Fibroblast of lung (primary cell): Measurements from ENCODE around the gene HUS1B. TPM values are rescaled to one million over a fixed set of nuclear protein-coding genes. Genes with fewer than 3 reads are reported as not detected.

Experiments
- DNase-seq, 2 donors: peaks; one replicate each; pipeline versions ENCODE4 v3.0.0 to v3.0.0-alpha.2; 2010; ENCODE audit warnings: low read depth in 2 of 2
- H2AFZ ChIP-seq: 2 replicates; pipeline ENCODE4 v1.5.1; 2012; ENCODE audit warnings: low read length, control low read depth, inconsistent platforms
- H3K27ac ChIP-seq: 2 replicates; pipeline ENCODE4 v1.5.1; 2011; ENCODE audit warnings: low read length, control low read depth; ENCODE audit not compliant: insufficient read depth
- H3K27me3 ChIP-seq: 2 replicates; pipeline ENCODE4 v1.5.1; 2011; ENCODE audit warnings: mild to moderate bottlenecking, low read length; ENCODE audit not compliant: control insufficient read depth, insufficient read depth
- H3K36me3 ChIP-seq: 2 replicates; pipeline ENCODE4 v1.5.1; 2011; ENCODE audit warnings: low read length; ENCODE audit not compliant: control insufficient read depth, insufficient read depth
- H3K4me1 ChIP-seq: 2 replicates; pipeline ENCODE4 v1.5.1; 2011; ENCODE audit warnings: low read length; ENCODE audit not compliant: control insufficient read depth, insufficient read depth; ENCODE audit errors: extremely low read depth
- H3K4me2 ChIP-seq: 2 replicates; pipeline ENCODE4 v1.5.1; 2011; ENCODE audit warnings: low read length, control low read depth; ENCODE audit not compliant: insufficient read depth; ENCODE audit errors: extremely low read depth
- H3K4me3 ChIP-seq, 4 experiments: fragments of 200-600 bp in 1 of 4; sonication (generic) in 1 of 4; replicated peaks in 1 of 4; 2 replicates each; pipeline ENCODE4 v1.5.1; 2011 to 2016; ENCODE audit warnings: low read length in 4 of 4, low read depth in 3 of 4, mild to moderate bottlenecking in 3 of 4, control low read depth in 2 of 4, inconsistent platforms in 1 of 4, mixed read lengths in 1 of 4; ENCODE audit not compliant: insufficient read depth in 1 of 4; ENCODE audit errors: control extremely low read depth in 1 of 4
- H3K79me2 ChIP-seq: 2 replicates; pipeline ENCODE4 v1.5.1; 2012; ENCODE audit warnings: mild to moderate bottlenecking, low read length, inconsistent platforms; ENCODE audit not compliant: control insufficient read depth, insufficient read depth
- H3K9ac ChIP-seq: 2 replicates; pipeline ENCODE4 v1.5.1; 2011; ENCODE audit warnings: mild to moderate bottlenecking, low read length, control low read depth; ENCODE audit not compliant: insufficient read depth
- H3K9me3 ChIP-seq: 2 replicates; pipeline ENCODE4 v1.5.1; 2012; ENCODE audit warnings: low read depth, low read length; ENCODE audit not compliant: control insufficient read depth, insufficient read depth
- H4K20me1 ChIP-seq: 2 replicates; pipeline ENCODE4 v1.5.1; 2011; ENCODE audit warnings: low read length; ENCODE audit not compliant: control insufficient read depth, insufficient read depth; ENCODE audit errors: extremely low read depth
- EZH2 ChIP-seq: IDR thresholded peaks from 2 replicates; pipeline ENCODE4 v1.5.1; 2012; ENCODE audit warnings: low read length, control low read depth, mild to moderate bottlenecking; ENCODE audit errors: missing control alignments
- polyA plus RNA-seq, 2 donors: library from polyadenylated mRNA; depleted of rRNA in 1 of 2; stranded (reverse) in 1 of 2; unstranded in 1 of 2; fragments of >200 nt; gene quantifications; 2 replicates each; pipeline ENCODE4 v1.2.1, GENCODE V29; 2011 to 2012; ENCODE audit warnings: missing spikeins in 1 of 2
- total RNA-seq: library from RNA; depleted of rRNA; stranded (reverse); fragments of >200 nt; gene quantifications from 2 replicates; pipeline ENCODE4 v1.2.1, GENCODE V29; 2014
- TF ChIP-seq, protein P1 (sequence below), 2 donors: IDR thresholded peaks in 1 of 2; conservative IDR thresholded peaks in 1 of 2; 1 replicate in 1 of 2; 2 replicates in 1 of 2; pipeline ENCODE4 v1.5.1; 2011 to 2012; ENCODE audit warnings: low read length in 2 of 2, control low read depth in 1 of 2, inconsistent platforms in 1 of 2, low read depth in 1 of 2, mild to moderate bottlenecking in 1 of 2

Gene HUS1B
- total and polyA plus RNA-seq, 2 donors (not counting 1 experiment from before 2014, with no cell fraction given), result 0.08 to 1.2 TPM

DNA sequence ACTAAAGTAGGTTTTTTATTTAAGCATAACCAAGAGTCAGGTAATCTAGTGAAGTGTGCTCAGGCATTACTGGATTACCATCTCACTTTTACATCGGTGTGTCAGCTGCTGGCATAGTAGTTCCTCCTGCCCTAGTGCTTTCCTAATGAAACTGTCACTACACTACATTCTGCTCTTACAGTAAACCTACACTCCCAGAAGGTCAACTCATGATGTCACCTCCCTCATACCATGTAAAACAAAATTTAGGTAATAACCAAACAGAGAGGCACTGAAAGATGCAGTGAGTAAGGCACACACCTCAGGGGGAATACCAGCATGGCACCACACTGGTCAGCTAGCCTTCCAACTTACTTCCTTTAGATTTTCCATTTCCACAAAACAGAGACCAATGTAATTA, 23.3 kb downstream of the HUS1B start:
- Histone ChIP-seq H2AFZ (no peak overlapping the region), H3K36me3 (no peaks in the 10 kb centered on the region)

DNA sequence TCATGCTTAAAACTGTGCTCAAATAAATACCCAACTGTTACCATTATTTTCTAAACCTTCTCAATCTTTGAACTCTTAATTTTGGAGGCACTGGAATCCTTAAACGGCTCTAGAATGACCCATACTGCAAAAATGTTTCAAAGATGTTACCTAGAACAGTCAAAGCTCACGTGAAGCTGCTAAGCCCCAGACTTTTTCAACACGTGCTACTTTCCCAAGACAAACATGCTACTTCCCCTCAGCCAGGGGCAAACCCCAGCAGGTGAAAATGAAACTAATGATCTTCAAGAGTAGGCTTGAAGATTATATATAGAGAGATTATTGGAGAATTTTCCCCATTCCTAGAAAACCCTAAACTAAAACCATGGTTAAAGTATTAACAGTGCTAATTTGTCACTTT, 28.1 kb downstream of the HUS1B start:
- DNase-seq, result no peak
- H2AFZ ChIP-seq, result no peak overlapping the region
- TF ChIP-seq, protein P1, sequence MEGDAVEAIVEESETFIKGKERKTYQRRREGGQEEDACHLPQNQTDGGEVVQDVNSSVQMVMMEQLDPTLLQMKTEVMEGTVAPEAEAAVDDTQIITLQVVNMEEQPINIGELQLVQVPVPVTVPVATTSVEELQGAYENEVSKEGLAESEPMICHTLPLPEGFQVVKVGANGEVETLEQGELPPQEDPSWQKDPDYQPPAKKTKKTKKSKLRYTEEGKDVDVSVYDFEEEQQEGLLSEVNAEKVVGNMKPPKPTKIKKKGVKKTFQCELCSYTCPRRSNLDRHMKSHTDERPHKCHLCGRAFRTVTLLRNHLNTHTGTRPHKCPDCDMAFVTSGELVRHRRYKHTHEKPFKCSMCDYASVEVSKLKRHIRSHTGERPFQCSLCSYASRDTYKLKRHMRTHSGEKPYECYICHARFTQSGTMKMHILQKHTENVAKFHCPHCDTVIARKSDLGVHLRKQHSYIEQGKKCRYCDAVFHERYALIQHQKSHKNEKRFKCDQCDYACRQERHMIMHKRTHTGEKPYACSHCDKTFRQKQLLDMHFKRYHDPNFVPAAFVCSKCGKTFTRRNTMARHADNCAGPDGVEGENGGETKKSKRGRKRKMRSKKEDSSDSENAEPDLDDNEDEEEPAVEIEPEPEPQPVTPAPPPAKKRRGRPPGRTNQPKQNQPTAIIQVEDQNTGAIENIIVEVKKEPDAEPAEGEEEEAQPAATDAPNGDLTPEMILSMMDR (conservative IDR thresholded peaks at IDR 0.05 in 1 of 2, IDR thresholded peaks at IDR 0.05 in 1 of 2; ENCODE audit: low read depth in 1 of 2, low read length in 2 of 2), result no peak
- TF ChIP-seq EZH2, result no peak
- no peaks in the 10 kb centered on the region for H3K79me2 ChIP-seq
- no peaks in the 10 kb centered on the region for H3K9me3 ChIP-seq
- H3K4me1 ChIP-seq, result peaks cover 6% of the 10 kb centered on the region
- no peaks in the 10 kb centered on the region for H3K27me3 ChIP-seq
- H3K27ac ChIP-seq, result no peak overlapping the region
- no peak overlapping the region for H3K4me3 ChIP-seq
- H3K4me2 ChIP-seq, result no peak overlapping the region
- no peaks in the 10 kb centered on the region for H4K20me1 ChIP-seq
- H3K36me3 ChIP-seq, result no peaks in the 10 kb centered on the region
- H3K9ac ChIP-seq, result no peak overlapping the region

More for the DNA sequence above, 23.3 kb downstream of the HUS1B start:
- Histone ChIP-seq H3K27me3 (no peaks in the 10 kb centered on the region), H4K20me1 (no peaks in the 10 kb centered on the region), H3K4me1 (no peaks in the 10 kb centered on the region), H3K79me2 (no peaks in the 10 kb centered on the region), H3K9ac (no peak overlapping the region), H3K4me3 (no peak overlapping the region), H3K27ac (no peak overlapping the region), H3K9me3 (no peaks in the 10 kb centered on the region), H3K4me2 (no peak overlapping the region)
- no peak for TF ChIP-seq EZH2
- TF ChIP-seq, protein P1 (conservative IDR thresholded peaks at IDR 0.05 in 1 of 2, IDR thresholded peaks at IDR 0.05 in 1 of 2; ENCODE audit: low read depth in 1 of 2, low read length in 2 of 2), result no peak
- no peak for DNase-seq

DNA sequence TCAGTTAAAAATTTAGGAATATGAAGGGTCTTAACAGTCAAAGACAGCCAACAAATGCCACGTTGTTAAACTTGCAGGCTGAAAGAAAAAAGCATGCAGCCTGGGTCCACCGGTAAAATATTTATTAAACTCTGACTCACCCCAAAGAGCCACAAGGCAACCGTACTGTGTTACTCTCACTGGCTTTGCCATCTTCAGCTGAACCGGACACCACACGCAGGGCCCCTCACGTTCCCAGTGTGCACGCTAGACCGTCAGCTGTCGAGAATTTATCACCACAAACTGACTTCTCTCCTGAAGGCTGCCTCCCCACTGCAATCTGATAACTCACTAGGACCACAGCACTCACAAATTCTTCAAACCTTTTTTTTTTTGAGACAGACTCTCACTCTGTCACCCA, 30.7 kb downstream of the HUS1B start:
- Histone ChIP-seq H3K9ac (no peak overlapping the region), H3K27ac (no peak overlapping the region)

More for the DNA sequence above, 30.7 kb downstream of the HUS1B start:
- DNase-seq, result peak; percentile 45 to 49
- Histone ChIP-seq H3K4me2 (no peak overlapping the region), H3K4me3 (no peak overlapping the region), H3K27me3 (no peaks in the 10 kb centered on the region), H4K20me1 (no peaks in the 10 kb centered on the region), H3K9me3 (no peaks in the 10 kb centered on the region), H3K79me2 (no peaks in the 10 kb centered on the region), H3K36me3 (no peaks in the 10 kb centered on the region), H3K4me1 (peaks cover 6% of the 10 kb centered on the region), H2AFZ (no peak overlapping the region)
- TF ChIP-seq, protein P1 (conservative IDR thresholded peaks at IDR 0.05 in 1 of 2, IDR thresholded peaks at IDR 0.05 in 1 of 2; ENCODE audit: low read depth in 1 of 2, low read length in 2 of 2), result no peak
- no peak for TF ChIP-seq EZH2
